RCC 7860 (cell line): ENCODE measurements around the gene SCAANT1.

Source experiments
- DNase-seq: peaks from one replicate; pipeline ENCODE4 v3.0.0-alpha.2; 2015; ENCODE audit warnings: low spot score
- FAIRE-seq: peaks from 2 replicates; lab custom pipeline; 2012; peaks lifted over from hg19 to GRCh38; lab: Jason Lieb, UNC

The SCAANT1 gene

GRCh38 chr3:63905731-63906620 is 6.2 kb downstream of the SCAANT1 start:
- DNase-seq: no peak
- no peak for FAIRE-seq

DNA sequence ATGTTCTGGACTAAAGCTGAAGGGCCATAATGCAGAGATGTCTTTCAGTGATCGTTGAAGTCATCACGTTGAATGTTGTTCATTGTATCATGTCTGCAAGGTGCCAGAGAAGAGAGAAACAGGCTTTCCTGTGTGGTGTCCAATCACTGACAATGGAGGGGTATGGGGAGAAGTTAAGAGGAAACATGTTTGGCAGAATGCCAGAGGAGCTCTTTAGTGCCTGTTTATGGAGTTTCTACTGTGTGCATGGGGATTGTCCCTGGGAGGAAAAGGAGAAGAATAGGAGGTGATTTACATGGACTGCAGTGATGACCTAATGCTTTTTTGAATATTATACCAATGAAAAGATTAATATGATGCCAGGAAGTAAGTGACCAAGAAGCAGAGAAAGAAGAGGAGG is 11.7 kb downstream of the SCAANT1 start:
- DNase-seq: no peak
- FAIRE-seq: no peak

GRCh38 chr3:63900010-63900409 is 12.2 kb downstream of the SCAANT1 start:
- FAIRE-seq (no peak), DNase-seq (no peak)

DNA sequence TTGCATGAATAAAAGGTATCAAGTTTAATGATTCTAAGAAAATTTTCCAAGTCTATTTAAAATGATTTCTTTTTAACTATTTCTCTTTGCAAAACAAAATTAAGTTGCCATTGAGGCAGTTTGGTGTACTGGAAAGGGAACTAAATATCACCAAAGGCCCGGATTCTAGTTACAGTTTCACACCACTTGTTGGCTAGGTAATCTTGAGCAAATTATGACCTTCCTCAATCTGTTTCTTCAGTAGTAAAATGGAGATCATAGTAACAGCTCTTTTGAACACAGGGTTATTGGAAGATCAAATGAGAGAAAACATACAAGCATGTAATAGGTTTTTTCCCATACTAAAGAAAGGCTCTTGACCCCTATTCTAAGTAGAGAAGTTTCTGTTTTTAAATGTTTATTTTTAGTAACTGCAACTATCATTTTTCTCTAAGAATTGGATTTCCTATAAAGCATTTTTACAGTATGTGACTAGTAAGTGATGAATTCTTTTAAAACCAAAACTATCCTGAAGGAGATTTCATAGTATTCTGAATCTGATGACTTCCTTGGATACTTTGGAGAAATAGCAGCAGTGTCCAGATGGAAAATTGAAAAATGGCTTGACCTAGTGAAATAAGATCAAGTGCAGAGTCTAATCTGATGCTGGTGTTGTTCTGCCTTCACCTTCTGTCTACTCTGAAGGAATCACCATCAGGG is 15.7 kb downstream of the SCAANT1 start:
- DNase-seq: no peak
- no peak for FAIRE-seq

- no peak for FAIRE-seq
- DNase-seq: no peak
These were observed 16.6 kb downstream of the SCAANT1 start for GRCh38 chr3:63895422-63896189.

- FAIRE-seq (no peak), DNase-seq (no peak)
These were observed 19.3 kb downstream of the SCAANT1 start for GRCh38 chr3:63892773-63893352.

DNA sequence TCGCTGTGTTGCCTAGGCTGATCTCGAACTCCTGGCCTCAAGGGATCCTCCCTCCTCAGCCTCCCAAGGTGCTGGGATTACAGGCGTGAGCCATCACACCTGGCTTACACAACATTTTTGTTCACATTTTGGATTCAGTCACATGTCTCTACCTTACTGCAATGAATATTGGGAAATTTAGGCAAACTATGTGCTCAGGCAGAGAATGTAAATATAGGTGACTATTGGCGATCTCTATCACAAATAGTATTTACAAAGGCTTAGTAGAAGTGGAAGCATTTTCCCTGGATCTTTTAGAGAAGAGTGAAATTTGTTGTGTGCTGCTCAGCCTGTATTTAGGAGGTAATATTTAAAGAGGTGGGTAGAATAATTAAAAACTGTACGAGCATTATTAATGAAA is 20.7 kb downstream of the SCAANT1 start:
- FAIRE-seq (no peak), DNase-seq (no peak)

- FAIRE-seq: no peak
- no peak for DNase-seq
These were observed 25.3 kb downstream of the SCAANT1 start for GRCh38 chr3:63886858-63887257.

DNA sequence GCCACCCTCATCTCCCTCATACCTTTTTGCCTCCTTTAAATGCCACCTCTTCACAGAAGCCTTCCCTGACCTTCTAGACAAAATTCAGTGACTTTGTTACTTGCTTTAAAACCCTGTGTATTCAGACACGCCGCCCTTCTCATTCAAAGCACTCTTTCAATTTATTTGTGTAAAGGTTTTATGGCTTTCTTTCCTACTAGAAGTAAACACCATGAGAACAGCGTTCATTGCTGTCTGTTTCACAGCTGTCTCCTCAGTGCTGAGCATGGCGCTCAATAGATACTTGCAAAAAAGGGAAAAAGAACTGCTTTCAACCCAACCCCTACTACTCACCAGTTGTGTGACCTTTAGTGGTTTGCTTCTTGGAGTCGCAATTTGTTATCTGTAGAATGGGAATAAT is 31.5 kb downstream of the SCAANT1 start:
- FAIRE-seq (no peak), DNase-seq (no peak)

- no peak for FAIRE-seq
These were observed 33.7 kb downstream of the SCAANT1 start for GRCh38 chr3:63878394-63879060.

DNA sequence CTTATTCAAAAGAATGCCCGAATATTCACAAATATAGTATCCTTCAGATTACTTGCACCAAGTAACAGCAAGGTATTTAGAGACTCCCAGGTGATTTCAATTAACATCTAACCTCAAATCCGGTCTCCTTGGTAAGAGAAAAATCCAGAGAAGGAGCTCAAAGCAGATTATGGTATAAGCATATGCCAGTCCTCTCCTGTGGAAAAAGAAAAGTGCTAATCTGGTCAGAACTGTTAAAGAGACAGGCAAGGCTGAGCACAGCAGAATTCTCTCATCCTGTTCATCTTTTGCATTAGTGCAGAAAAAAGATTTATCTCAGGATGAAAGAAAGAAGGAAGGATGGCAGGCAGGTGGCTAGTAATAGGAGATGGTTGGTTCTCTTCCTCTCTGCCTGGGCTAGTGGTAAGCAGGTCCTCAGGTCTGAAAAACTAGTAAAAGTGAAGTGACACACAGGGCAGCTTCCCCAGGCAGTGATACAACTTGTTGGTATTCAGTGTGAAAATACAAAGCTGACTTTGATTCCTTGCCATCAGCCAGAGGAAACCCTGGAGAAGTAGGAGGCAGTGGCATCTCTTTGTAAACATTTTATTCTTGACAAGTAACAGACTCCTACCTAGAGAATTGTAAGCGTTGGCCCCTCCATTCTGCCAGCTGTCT is 34.3 kb downstream of the SCAANT1 start:
- FAIRE-seq: no peak
- no peak for DNase-seq

More at GRCh38 chr3:63878394-63879060, 33.7 kb downstream of the SCAANT1 start:
- DNase-seq: no peak

GRCh38 chr3:63876260-63876659 is 35.9 kb downstream of the SCAANT1 start:
- no peak for FAIRE-seq
- no peak for DNase-seq

- DNase-seq: no peak
- FAIRE-seq: no peak
These were observed 36.7 kb downstream of the SCAANT1 start for GRCh38 chr3:63875510-63875909.

DNA sequence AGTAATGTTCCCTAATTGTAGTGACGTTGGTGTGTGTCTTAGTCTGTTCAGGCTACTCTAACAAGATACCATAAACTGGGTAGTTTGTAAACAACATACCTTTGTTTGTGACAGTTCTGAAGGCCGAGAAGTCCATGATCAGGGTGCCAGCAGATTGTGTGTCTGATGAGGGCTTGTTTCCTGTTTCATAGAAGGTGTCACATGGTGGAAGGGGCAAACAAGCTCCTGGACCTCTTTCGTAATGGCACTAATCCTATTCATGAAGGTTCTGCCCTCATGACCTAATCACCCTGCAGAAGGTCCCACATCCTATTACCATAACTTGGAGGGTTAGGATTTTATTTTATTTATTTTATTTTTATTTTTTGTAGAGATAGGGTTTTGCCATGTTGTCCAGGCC is 37.4 kb downstream of the SCAANT1 start:
- no peak for FAIRE-seq

DNA sequence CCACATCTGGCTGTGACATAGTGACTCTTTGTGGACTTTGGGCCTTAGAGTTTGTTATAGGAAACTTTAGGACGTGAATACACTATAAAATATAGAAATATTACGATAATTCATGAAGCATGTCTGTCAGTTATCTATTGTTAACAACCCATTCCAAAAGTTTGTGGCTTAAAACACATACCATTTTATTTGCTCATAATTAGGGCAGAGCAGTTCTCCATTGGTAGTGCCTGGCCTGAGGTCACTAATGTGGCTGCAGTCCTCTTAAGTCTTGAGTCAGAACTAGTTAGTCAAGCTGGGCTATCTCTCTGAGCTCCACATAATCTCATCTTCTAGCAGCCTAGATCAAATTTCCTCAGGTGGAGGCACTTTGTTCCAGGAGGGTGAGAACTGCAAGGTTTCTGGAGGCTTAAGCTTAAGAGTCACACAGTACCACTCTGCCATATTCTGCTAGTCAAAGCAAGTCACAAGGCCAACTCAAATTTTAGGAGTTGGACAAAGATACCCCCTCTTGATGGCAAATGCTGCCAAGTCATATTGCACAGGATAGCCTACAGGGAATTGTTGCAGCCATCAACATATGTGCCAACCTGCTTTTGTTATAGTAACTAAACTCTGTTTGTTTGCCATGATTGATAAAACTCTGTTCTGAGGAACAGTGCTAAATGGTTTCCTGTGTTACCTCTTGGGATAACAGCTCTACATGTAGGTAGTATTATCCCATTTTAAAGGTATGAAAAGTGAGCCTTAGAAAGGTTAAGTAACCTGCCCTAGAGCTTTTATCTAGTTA is 39.9 kb downstream of the SCAANT1 start:
- peak; percentile 70 for DNase-seq

More for the DNA sequence above, 37.4 kb downstream of the SCAANT1 start:
- no peak for DNase-seq

GRCh38 chr3:63870615-63871005 is 41.6 kb downstream of the SCAANT1 start:
- DNase-seq (no peak), FAIRE-seq (no peak)

More for the DNA sequence above, 39.9 kb downstream of the SCAANT1 start:
- peak; percentile 86 for FAIRE-seq

- DNase-seq (no peak), FAIRE-seq (no peak)
These were observed 42.1 kb downstream of the SCAANT1 start for GRCh38 chr3:63869940-63870614.

- FAIRE-seq (no peak), DNase-seq (no peak)
These were observed 45.0 kb downstream of the SCAANT1 start for GRCh38 chr3:63867225-63867624.

- DNase-seq (no peak), FAIRE-seq (no peak)
These were observed 47.2 kb downstream of the SCAANT1 start for GRCh38 chr3:63864965-63865327.
